AG09319 (cell line): ENCODE measurements around the gene CTSK.
"Not testable (repeated sequence)": the region's sequence is repeated elsewhere in the genome, so short reads cannot be mapped to it uniquely, and the experiment has no call there.

Experiments used
- DNase-seq: peaks from one replicate; pipeline ENCODE4 v3.0.0-alpha.2; 2010; ENCODE audit warnings: low read depth; ENCODE audit errors: extremely low read depth
- CTCF ChIP-seq: IDR thresholded peaks from 2 replicates; pipeline ENCODE4 v1.5.1; 2011; ENCODE audit warnings: low read depth, mild to moderate bottlenecking, inconsistent platforms, low read length, moderate library complexity

CTSK gene

GRCh38 chr1:150808121-150808520, at the start of gene CTSK:
CTSK (minus strand) TSS chr1:150808260; CDS start chr1:150806805, 1,455 bp downstream.
- no peak for DNase-seq
- no peak for TF ChIP-seq CTCF

- DNase-seq = not testable (repeated sequence)
Measured at GRCh38 chr1:150852734-150853133, 44.7 kb upstream of the CTSK start.

- not testable (repeated sequence) for DNase-seq
Measured at GRCh38 chr1:150850801-150851362, 42.8 kb upstream of the CTSK start.

GRCh38 chr1:150846473-150847146, 38.5 kb upstream of the CTSK start:
- no peak for DNase-seq

GRCh38 chr1:150843474-150843873, 35.4 kb upstream of the CTSK start:
- no peak for TF ChIP-seq CTCF

More at GRCh38 chr1:150846473-150847146, 38.5 kb upstream of the CTSK start:
- no peak for TF ChIP-seq CTCF

GRCh38 chr1:150842964-150843363, 34.9 kb upstream of the CTSK start:
- no peak for DNase-seq
- TF ChIP-seq CTCF = no peak

More at GRCh38 chr1:150843474-150843873, 35.4 kb upstream of the CTSK start:
- DNase-seq = no peak

GRCh38 chr1:150842343-150842742, 34.3 kb upstream of the CTSK start:
- DNase-seq = no peak
- no peak for TF ChIP-seq CTCF

- no peak for TF ChIP-seq CTCF
- no peak for DNase-seq
Measured at GRCh38 chr1:150841626-150842025, 33.6 kb upstream of the CTSK start.

GRCh38 chr1:150840850-150841249, 32.8 kb upstream of the CTSK start:
- DNase-seq = not testable (repeated sequence)
